Chondrocyte (in vitro differentiated cells): ENCODE data around the gene KIAA0825. TPM values are rescaled to one million over a fixed set of nuclear protein-coding genes. Genes with fewer than 3 reads are reported as not detected.
A peak's percentile ranks its signal among the peaks of the same experiment; 100 is the strongest.

Experiments
- DNase-seq: peaks from one replicate; pipeline ENCODE4 v3.0.0; 2021; ENCODE audit warnings: mixed read lengths, low spot score
- H3K27ac Mint-ChIP-seq: one replicate; pipeline ENCODE4 v1.8.0; 2021; ENCODE audit warnings: mild to moderate bottlenecking, moderate library complexity, mixed read lengths; ENCODE audit not compliant: unreplicated experiment
- H3K27me3 Mint-ChIP-seq: 2 replicates; pipeline ENCODE4 v1.8.0; 2021; ENCODE audit warnings: low read depth, mixed read lengths
- H3K36me3 Mint-ChIP-seq: 2 replicates; pipeline ENCODE4 v1.8.0; 2021; ENCODE audit warnings: low read depth, mixed read lengths
- H3K4me1 Mint-ChIP-seq: 2 replicates; pipeline ENCODE4 v1.8.0; 2021; ENCODE audit warnings: low read depth, mild to moderate bottlenecking, mixed read lengths
- H3K4me3 Mint-ChIP-seq: one replicate; pipeline ENCODE4 v1.8.0; 2021; ENCODE audit warnings: mild to moderate bottlenecking, moderate library complexity, mixed read lengths; ENCODE audit not compliant: unreplicated experiment
- H3K9me3 Mint-ChIP-seq: 2 replicates; pipeline ENCODE4 v1.8.0; 2021; ENCODE audit warnings: low read depth, mixed read lengths
- total RNA-seq: library from RNA; stranded (reverse); gene quantifications from 3 replicates; pipeline ENCODE4 v1.2.1, GENCODE V29; 2021
- TF ChIP-seq, protein P1 (sequence below): fragments of 200-600 bp; sonication (generic); IDR thresholded peaks from 2 replicates; pipeline ENCODE4 v1.5.0; 2021; ENCODE audit warnings: antibody characterized with exemption, mild to moderate bottlenecking, moderate library complexity

Gene KIAA0825
- total RNA-seq, 1 donor from 2014 or later: 3.4 TPM

DNA sequence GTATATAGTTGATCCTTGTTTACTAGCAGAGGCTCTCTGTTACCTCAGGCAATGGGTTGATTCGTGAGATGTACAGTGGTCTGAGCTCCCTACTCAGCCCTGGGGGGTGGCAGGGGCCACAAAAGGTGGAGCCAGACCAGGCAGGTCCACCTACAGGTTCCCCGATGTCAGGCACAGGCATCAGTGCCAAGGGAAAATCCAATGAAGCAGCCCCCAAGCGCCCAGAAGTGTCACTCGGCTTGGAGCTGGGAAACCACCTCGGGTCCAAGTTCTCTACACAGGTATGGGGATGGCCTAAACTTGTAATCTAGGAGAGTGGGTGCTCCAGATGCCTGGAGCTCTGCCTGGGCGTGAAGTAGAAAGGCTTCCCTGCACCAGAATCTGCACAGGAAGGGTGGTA is 188.8 kb downstream of the KIAA0825 start:
- peak; percentile 61 for DNase-seq
- H3K36me3 Mint-ChIP-seq: peaks cover 7% of the 10 kb centered on the region
- TF ChIP-seq, protein P1, sequence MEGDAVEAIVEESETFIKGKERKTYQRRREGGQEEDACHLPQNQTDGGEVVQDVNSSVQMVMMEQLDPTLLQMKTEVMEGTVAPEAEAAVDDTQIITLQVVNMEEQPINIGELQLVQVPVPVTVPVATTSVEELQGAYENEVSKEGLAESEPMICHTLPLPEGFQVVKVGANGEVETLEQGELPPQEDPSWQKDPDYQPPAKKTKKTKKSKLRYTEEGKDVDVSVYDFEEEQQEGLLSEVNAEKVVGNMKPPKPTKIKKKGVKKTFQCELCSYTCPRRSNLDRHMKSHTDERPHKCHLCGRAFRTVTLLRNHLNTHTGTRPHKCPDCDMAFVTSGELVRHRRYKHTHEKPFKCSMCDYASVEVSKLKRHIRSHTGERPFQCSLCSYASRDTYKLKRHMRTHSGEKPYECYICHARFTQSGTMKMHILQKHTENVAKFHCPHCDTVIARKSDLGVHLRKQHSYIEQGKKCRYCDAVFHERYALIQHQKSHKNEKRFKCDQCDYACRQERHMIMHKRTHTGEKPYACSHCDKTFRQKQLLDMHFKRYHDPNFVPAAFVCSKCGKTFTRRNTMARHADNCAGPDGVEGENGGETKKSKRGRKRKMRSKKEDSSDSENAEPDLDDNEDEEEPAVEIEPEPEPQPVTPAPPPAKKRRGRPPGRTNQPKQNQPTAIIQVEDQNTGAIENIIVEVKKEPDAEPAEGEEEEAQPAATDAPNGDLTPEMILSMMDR: no peak
- H3K4me1 Mint-ChIP-seq: no peaks in the 10 kb centered on the region
- peaks cover 18% of the 10 kb centered on the region for H3K9me3 Mint-ChIP-seq
- H3K27ac Mint-ChIP-seq: no peak overlapping the region
- H3K27me3 Mint-ChIP-seq: no peaks in the 10 kb centered on the region
- H3K4me3 Mint-ChIP-seq: no peak overlapping the region

GRCh38 chr5:94425396-94425795 is 193.0 kb downstream of the KIAA0825 start:
- no peaks in the 10 kb centered on the region for H3K4me1 Mint-ChIP-seq
- TF ChIP-seq, protein P1: no peak
- no peaks in the 10 kb centered on the region for H3K27me3 Mint-ChIP-seq
- no peak for DNase-seq
- no peak overlapping the region for H3K27ac Mint-ChIP-seq
- H3K4me3 Mint-ChIP-seq: no peak overlapping the region
- peaks cover 6% of the 10 kb centered on the region for H3K36me3 Mint-ChIP-seq
- peaks cover 15% of the 10 kb centered on the region for H3K9me3 Mint-ChIP-seq

DNA sequence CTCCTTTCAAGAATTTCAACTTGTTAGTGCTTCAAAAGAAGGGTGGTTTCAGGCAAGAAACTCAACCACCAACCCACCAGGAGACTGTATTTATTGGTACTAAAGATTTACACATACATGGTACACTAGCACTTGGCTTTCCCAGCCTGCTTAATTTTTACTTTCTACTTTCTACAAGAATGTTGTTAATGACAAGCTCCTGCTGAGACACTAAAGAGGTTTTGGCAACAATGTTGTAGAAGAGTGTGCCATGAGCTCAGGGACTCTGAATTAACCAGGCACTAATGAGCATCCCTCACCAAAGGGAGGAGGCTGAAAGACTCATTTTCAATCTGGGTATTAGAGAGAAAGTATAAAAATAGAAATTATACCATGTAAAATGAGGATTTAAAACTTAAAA is 195.0 kb downstream of the KIAA0825 start:
- Mint-ChIP-seq H3K4me1 (no peaks in the 10 kb centered on the region), H3K27ac (no peak overlapping the region), H3K9me3 (peaks cover 9% of the 10 kb centered on the region), H3K4me3 (no peak overlapping the region), H3K27me3 (no peaks in the 10 kb centered on the region), H3K36me3 (peaks cover 4% of the 10 kb centered on the region)
- TF ChIP-seq, protein P1: no peak
- DNase-seq: no peak

- TF ChIP-seq, protein P1: no peak
- no peak overlapping the region for H3K4me3 Mint-ChIP-seq
- peaks cover 1% of the 10 kb centered on the region for H3K36me3 Mint-ChIP-seq
- DNase-seq: no peak
- no peaks in the 10 kb centered on the region for H3K4me1 Mint-ChIP-seq
- H3K9me3 Mint-ChIP-seq: peaks cover 3% of the 10 kb centered on the region
- H3K27me3 Mint-ChIP-seq: no peaks in the 10 kb centered on the region
- H3K27ac Mint-ChIP-seq: no peak overlapping the region
These were observed 195.6 kb downstream of the KIAA0825 start for GRCh38 chr5:94422812-94423211.

- no peaks in the 10 kb centered on the region for H3K27me3 Mint-ChIP-seq
- TF ChIP-seq, protein P1: no peak
- no peak for DNase-seq
- H3K36me3 Mint-ChIP-seq: peaks cover 1% of the 10 kb centered on the region
- H3K4me1 Mint-ChIP-seq: no peaks in the 10 kb centered on the region
- no peak overlapping the region for H3K27ac Mint-ChIP-seq
- no peak overlapping the region for H3K4me3 Mint-ChIP-seq
- no peaks in the 10 kb centered on the region for H3K9me3 Mint-ChIP-seq
These were observed 197.5 kb downstream of the KIAA0825 start for GRCh38 chr5:94420885-94421284.
